HG02938 (cell line): ENCODE results near the gene KCNIP1.

Source experiments
- ATAC-seq: cut with Tn5 transposase; IDR thresholded peaks from one replicate; pipeline ENCODE4 v1.9.1; 2021; ENCODE audit warnings: mild to moderate bottlenecking, moderate library complexity; ENCODE audit not compliant: unreplicated experiment

The KCNIP1 gene

GRCh38 chr5:170694911-170695310 lies 191.1 kb downstream of the KCNIP1 start:
- ATAC-seq = no peak

DNA sequence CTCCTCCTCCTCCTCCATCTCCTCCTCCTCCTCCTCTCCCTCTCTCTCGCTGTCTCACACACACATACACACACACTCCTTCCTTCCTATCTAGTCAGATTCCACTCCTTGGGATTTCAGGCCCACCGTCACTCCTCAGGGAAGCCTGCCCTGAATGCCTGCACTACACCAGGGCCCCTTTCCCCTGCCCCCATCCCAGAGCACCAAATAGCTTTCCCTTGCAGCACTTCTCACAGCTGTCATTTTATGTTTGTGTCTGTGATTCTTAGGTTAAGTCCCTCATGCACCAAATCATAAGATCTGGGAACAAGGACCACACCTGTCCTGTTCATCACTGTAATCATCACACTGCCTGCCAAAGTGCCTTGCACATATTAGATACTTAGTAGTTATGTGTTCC lies 193.2 kb downstream of the KCNIP1 start:
- ATAC-seq = no peak

DNA sequence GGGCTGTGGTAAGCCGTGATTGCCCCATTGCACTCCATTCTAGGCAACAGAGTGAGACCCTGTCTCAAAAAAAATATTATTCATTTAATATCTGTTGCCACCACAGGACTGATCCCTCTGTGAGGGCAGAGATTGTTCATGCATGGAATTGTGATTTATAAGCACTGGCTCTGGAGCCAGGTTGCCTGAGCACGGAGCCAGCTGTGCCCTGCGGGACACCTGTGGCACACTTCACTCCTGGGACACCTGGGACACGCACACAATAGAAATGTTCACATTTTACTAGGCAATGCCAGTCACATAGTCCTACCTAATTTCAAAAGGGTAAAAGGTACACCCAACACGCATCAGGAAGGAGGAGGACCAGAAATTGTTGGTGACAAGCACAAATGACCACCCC lies 196.7 kb downstream of the KCNIP1 start:
- no peak for ATAC-seq

- ATAC-seq = no peak
These were observed 197.5 kb downstream of the KCNIP1 start for GRCh38 chr5:170701334-170701733.

GRCh38 chr5:170704417-170705192 lies 200.8 kb downstream of the KCNIP1 start:
- ATAC-seq = no peak

DNA sequence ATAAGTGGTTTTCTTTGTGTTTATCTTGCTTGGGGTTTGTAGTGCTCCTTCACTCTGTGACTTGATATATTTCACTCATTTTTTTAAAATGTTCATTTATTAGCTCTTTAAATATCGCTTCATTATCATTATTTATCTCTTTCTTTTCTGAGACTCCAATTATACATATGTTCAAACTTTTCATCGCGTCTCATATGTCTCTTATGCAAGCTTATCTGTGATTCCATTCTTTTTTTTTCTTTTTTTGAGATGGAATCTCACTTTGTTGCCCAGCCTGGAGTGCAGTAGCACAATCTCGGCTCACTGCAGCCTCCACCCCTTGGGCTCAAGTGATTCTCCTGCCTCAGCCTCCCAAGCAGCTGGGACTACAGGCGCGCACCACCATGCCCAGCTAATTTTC lies 205.8 kb downstream of the KCNIP1 start:
- no peak for ATAC-seq

GRCh38 chr5:170711300-170711699 lies 207.5 kb downstream of the KCNIP1 start:
- ATAC-seq = no peak

DNA sequence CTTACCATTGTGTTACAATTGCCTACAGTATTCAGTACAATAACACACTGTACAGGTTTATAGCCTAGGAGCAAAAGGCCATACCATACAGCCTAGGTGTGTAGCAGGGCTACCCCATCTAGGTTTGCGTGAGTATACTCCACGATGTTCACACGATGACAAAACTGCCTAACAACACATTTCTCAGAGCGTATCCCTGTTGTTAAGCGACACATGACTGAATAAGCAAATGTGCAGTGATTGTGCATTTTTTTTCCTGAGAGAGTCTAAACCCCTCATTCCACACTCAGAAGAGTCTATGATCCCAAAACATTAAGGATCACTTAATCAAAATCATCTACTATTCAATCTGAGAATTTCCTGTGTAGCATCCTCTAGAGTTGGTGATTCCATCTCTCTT lies 211.3 kb downstream of the KCNIP1 start:
- no peak for ATAC-seq

DNA sequence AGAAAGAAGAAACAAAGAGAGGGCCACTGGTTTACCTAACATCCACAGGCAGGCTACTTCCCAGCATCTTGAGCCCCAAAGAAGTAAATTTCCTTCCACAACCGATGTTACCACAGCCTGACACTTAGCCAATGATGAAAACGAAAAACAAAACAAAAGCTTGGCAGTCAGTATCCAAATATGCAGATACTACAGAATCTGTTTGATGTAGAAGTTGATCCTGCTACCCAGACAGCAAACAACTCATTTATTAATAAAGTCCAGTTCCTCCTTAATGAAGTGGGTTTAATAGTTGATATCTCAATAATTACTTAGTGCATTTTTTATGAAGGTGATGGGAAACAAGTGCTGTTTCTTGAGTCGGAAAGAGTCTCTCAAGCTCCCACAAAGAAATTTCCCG lies 212.6 kb downstream of the KCNIP1 start:
- ATAC-seq = no peak

DNA sequence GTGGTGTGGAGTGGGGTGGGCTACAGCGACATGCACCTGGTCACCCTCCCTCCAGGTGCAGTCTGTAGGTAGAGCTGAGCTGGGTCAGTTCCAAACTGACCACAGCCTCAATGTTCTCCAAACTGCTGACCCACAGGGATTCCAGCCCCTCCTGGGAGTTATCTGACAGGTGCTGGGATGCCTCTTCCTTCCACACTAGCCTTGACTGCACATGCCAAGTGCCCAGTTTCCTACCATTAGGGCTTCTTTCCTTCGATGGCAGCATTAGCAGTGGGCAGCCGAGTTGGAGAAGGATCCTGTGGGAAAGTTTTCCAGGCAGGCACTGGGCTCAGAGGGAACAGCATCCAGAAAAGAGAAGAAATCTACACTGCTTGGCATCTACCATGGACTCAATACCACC lies 215.7 kb downstream of the KCNIP1 start:
- ATAC-seq = no peak

GRCh38 chr5:170720179-170720578 lies 216.4 kb downstream of the KCNIP1 start:
- ATAC-seq = no peak

GRCh38 chr5:170720984-170721383 lies 217.2 kb downstream of the KCNIP1 start:
- no peak for ATAC-seq

GRCh38 chr5:170721681-170722080 lies 217.9 kb downstream of the KCNIP1 start:
- no peak for ATAC-seq

DNA sequence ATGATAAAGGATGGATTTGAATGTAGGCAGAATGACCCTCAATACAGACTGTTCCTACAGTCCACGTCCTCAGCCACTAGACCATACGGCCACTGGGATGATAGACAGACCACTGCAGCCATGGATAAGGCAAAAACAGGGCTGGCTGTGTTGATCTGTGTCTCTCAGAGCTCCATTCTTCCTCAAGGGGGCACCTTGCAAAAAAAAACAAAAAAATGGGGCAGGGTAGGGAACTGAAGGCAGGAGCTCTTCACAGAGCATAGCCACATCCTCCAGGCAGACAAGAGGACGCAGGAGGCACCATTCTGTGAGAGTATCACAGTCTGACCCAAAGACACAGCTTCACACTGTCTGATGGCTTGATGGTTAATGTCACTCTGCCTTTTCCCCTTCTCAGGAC lies 218.5 kb downstream of the KCNIP1 start:
- no peak for ATAC-seq

DNA sequence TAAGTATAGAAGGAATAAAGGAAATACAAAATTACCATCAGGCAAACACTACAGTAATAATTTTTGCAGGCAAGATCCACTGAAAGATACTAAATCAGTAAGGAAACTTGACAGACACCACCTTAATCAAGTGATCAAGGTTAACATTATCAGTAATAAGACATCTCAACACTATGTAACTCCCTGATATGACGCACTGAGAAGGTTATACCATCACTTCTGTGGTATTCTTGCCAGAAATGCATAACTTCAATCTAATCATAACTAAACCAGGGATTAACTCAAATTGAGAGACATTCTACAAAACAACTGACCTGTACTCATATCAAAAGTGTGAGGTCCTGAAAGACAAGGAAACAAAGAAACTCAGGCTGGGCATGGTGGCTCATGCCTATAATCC lies 227.2 kb downstream of the KCNIP1 start:
- no peak for ATAC-seq

GRCh38 chr5:170732685-170733084 lies 228.9 kb downstream of the KCNIP1 start:
- ATAC-seq = no peak

- no peak for ATAC-seq
These were observed 233.1 kb downstream of the KCNIP1 start for GRCh38 chr5:170736966-170737365.

GRCh38 chr5:170737591-170737990 lies 233.8 kb downstream of the KCNIP1 start:
- no peak for ATAC-seq

GRCh38 chr5:170738840-170739239 lies 235.0 kb downstream of the KCNIP1 start:
- ATAC-seq = no peak

DNA sequence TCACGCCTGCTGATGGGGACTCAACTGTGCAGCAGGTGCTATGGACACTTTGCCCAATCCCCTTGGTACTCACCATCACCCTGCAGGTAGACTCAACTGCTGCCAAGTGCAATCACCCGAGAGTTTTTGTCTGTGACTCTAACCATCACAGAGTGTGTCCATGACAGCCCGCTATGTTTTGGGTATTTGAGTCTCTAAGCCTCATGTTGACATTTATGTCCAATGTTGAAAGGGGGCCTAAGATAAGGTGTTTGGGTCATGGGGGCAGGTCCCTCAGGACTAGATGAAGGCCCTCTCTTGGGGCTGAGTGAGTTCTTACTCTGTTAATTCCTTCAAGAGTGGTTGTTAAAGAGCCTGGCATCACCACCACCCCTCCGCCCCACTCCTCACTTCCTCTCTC lies 235.6 kb downstream of the KCNIP1 start:
- ATAC-seq = no peak

GRCh38 chr5:170740551-170741205 lies 236.9 kb downstream of the KCNIP1 start:
- no peak for ATAC-seq

DNA sequence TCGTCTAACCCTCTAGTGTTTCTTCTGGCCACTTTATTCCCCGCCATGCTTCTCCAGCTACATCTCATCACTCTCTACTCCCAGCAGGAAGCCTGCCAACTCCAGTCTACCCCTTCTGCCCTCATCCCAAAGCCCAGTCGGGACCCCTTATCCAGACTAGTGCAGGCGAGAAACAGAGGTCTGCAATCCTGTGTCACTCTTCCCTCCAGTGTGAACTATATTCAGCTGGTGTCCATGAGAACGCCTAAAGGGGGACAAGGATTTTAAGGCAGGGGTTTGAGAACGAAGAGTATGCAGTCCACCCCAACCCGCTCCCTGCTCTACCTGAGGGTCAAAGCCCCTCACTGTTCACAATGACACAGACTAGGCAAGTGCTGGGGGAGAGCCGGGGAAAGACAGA lies 238.0 kb downstream of the KCNIP1 start:
- no peak for ATAC-seq

DNA sequence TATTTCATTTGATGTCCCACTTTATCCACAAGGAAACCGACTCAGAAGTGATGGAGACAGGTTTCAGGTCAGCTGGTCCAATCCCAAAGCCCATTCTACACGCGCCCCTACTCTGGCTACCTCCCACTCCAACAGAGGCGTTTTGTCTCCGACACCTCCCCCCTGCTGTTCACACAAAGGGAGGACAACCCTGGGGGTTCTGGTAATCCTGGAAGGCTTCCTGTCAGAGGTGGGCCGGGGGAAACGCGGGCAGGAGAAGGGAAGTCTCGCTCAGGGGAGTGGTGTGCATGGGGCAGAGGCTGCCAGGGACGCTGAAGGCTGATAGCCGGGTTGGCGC lies 240.0 kb downstream of the KCNIP1 start:
- ATAC-seq = no peak
